IMR-90 (cell line): ENCODE results near the gene FNIP1. TPM values are rescaled to one million over a fixed set of nuclear protein-coding genes. Genes with fewer than 3 reads are reported as not detected.

Experiments
- ATAC-seq: fragments of 200-7000 bp; cut with Tn5 transposase; 2 replicates; pipeline ENCODE4 v1.9.1; 2020; ENCODE audit warnings: low read depth, mild to moderate bottlenecking, moderate library complexity
- BruUV-seq: library from RNA; stranded (reverse); fragments of 400-500 nt; replicated peaks from 2 replicates; lab custom pipeline; 2021; lab: Mats Ljungman, UMichigan
- CTCF ChIA-PET: fragments of 300-600 bp; formaldehyde crosslinking; extraction: SDS; loops from one replicate; lab custom pipeline; 2021; ENCODE audit warnings: antibody characterized with exemption; lab: Yijun Ruan, JAX
- POLR2A ChIA-PET: fragments of 300-600 bp; sonication (Branson Sonifier 250); formaldehyde crosslinking; loops from one replicate; lab custom pipeline; 2022; ENCODE audit warnings: antibody characterized with exemption; ENCODE audit not compliant: unreplicated experiment; lab: Charles Lee
- DNase-seq: peaks from one replicate; pipeline ENCODE4 v3.0.0; 2013
- H2AFZ ChIP-seq: replicated peaks from 2 replicates; pipeline ENCODE3; 2013; ENCODE audit warnings: low read length, mild to moderate bottlenecking; ENCODE audit not compliant: poor library complexity
- H2AK5ac ChIP-seq: 2 replicates; pipeline ENCODE4 v1.6.1; 2013; ENCODE audit warnings: low read depth, low read length, inconsistent platforms
- H2AK9ac ChIP-seq: replicated peaks from 2 replicates; pipeline ENCODE3; 2013; ENCODE audit warnings: mild to moderate bottlenecking, low read depth, low read length, moderate library complexity; ENCODE audit not compliant: poor library complexity
- H2BK120ac ChIP-seq: 2 replicates; pipeline ENCODE4 v1.6.1; 2013; ENCODE audit warnings: low read depth, low read length, inconsistent platforms
- H2BK15ac ChIP-seq: 3 replicates; pipeline ENCODE4 v1.6.1; 2013; ENCODE audit warnings: low read depth, low read length, inconsistent platforms
- H2BK20ac ChIP-seq: 2 replicates; pipeline ENCODE4 v1.6.1; 2013; ENCODE audit warnings: low read depth, mild to moderate bottlenecking, inconsistent platforms, low read length, moderate library complexity
- H2BK5ac ChIP-seq: 2 replicates; pipeline ENCODE4 v1.6.1; 2013; ENCODE audit warnings: mild to moderate bottlenecking, low read depth, low read length, inconsistent platforms; ENCODE audit not compliant: poor library complexity, severe bottlenecking
- H3K14ac ChIP-seq: replicated peaks from 2 replicates; pipeline ENCODE4 v1.6.1; 2013; ENCODE audit warnings: low read depth, low read length, inconsistent platforms
- H3K18ac ChIP-seq: 2 replicates; pipeline ENCODE4 v1.6.1; 2013; ENCODE audit warnings: low read depth, low read length, control low read depth
- H3K23ac ChIP-seq: 2 replicates; pipeline ENCODE4 v1.6.1; 2013; ENCODE audit warnings: low read depth, low read length, inconsistent platforms
- H3K27ac ChIP-seq: 2 replicates; pipeline ENCODE4 v1.5.1; 2013; ENCODE audit warnings: mild to moderate bottlenecking, control low read depth, low read length; ENCODE audit not compliant: insufficient read depth
- H3K27me3 ChIP-seq: 2 replicates; pipeline ENCODE4 v1.6.1; 2013; ENCODE audit warnings: low read length; ENCODE audit not compliant: control insufficient read depth, insufficient read depth
- H3K36me3 ChIP-seq: 2 replicates; pipeline ENCODE4 v1.6.1; 2013; ENCODE audit warnings: low read length, mixed read lengths; ENCODE audit not compliant: control insufficient read depth, insufficient read depth
- H3K4ac ChIP-seq: 2 replicates; pipeline ENCODE4 v1.6.1; 2013; ENCODE audit warnings: low read depth, low read length, inconsistent platforms
- H3K4me1 ChIP-seq: 2 replicates; pipeline ENCODE4 v1.6.1; 2013; ENCODE audit warnings: low read length, mixed read lengths; ENCODE audit not compliant: control insufficient read depth, insufficient read depth
- H3K4me2 ChIP-seq: 2 replicates; pipeline ENCODE4 v1.6.1; 2013; ENCODE audit warnings: low read depth, mild to moderate bottlenecking, control low read depth, low read length, moderate library complexity
- H3K4me3 ChIP-seq: 2 replicates; pipeline ENCODE4 v1.5.1; 2013; ENCODE audit warnings: low read depth, mild to moderate bottlenecking, control low read depth, low read length, moderate library complexity; ENCODE audit not compliant: insufficient read depth
- H3K56ac ChIP-seq: 2 replicates; pipeline ENCODE4 v1.6.1; 2013; ENCODE audit warnings: low read length, inconsistent platforms; ENCODE audit not compliant: insufficient read depth; ENCODE audit errors: extremely low read depth
- H3K79me1 ChIP-seq, 2 experiments: 2 replicates each; pipeline ENCODE4 v1.6.1; 2013; ENCODE audit warnings: low read length in 2 of 2, inconsistent platforms in 1 of 2, low read depth in 1 of 2
- H3K9ac ChIP-seq: 2 replicates; pipeline ENCODE4 v1.6.1; 2013; ENCODE audit warnings: low read depth, low read length, control low read depth
- H3K9me1 ChIP-seq: 2 replicates; pipeline ENCODE4 v1.6.1; 2013; ENCODE audit warnings: low read length, inconsistent platforms; ENCODE audit not compliant: insufficient read depth
- H3K9me3 ChIP-seq: 2 replicates; pipeline ENCODE4 v1.6.1; 2013; ENCODE audit warnings: low read length; ENCODE audit not compliant: control insufficient read depth, insufficient read depth
- H4K20me1 ChIP-seq: 2 replicates; pipeline ENCODE4 v1.6.1; 2013; ENCODE audit warnings: low read length, inconsistent platforms; ENCODE audit not compliant: insufficient read depth
- H4K5ac ChIP-seq: 2 replicates; pipeline ENCODE4 v1.6.1; 2013; ENCODE audit warnings: mild to moderate bottlenecking, low read depth, low read length, control low read depth
- H4K8ac ChIP-seq, 2 experiments: 2 replicates each; pipeline ENCODE4 v1.6.1; 2013; ENCODE audit warnings: low read depth in 2 of 2, low read length in 2 of 2, control low read depth in 1 of 2, inconsistent platforms in 1 of 2
- H4K91ac ChIP-seq: 2 replicates; pipeline ENCODE4 v1.6.1; 2013; ENCODE audit warnings: low read depth, low read length, inconsistent platforms; ENCODE audit not compliant: insufficient read depth
- BHLHE40 ChIP-seq: fragments of 150-350 bp; IDR thresholded peaks from 2 replicates; pipeline ENCODE4 v1.6.1; 2016; ENCODE audit warnings: mild to moderate bottlenecking, low read depth, low read length
- CEBPB ChIP-seq: IDR thresholded peaks from 2 replicates; pipeline ENCODE4 v1.6.1; 2012; ENCODE audit warnings: low read depth, low read length, improper control_type of control experiment
- CHD1 ChIP-seq: IDR thresholded peaks from 2 replicates; pipeline ENCODE4 v1.6.1; 2012; ENCODE audit warnings: low read depth, low read length, improper control_type of control experiment
- FOS ChIP-seq: fragments of 150-350 bp; IDR thresholded peaks from 2 replicates; pipeline ENCODE4 v1.6.1; 2016; ENCODE audit warnings: low read depth, low read length
- MAFK ChIP-seq: IDR thresholded peaks from 2 replicates; pipeline ENCODE4 v1.6.1; 2012; ENCODE audit warnings: low read depth, low read length, improper control_type of control experiment
- MAZ ChIP-seq: IDR thresholded peaks from 2 replicates; pipeline ENCODE4 v1.6.1; 2012; ENCODE audit warnings: low read depth, mild to moderate bottlenecking, low read length, improper control_type of control experiment, moderate library complexity, borderline replicate concordance
- MXI1 ChIP-seq: IDR thresholded peaks from 2 replicates; pipeline ENCODE4 v1.6.1; 2012; ENCODE audit warnings: low read depth, mild to moderate bottlenecking, low read length, moderate library complexity, borderline replicate concordance
- NFE2L2 ChIP-seq: fragments of 150-350 bp; IDR thresholded peaks from 2 replicates; pipeline ENCODE4 v1.6.1; 2016; ENCODE audit warnings: low read depth, mild to moderate bottlenecking, low read length
- POLR2A ChIP-seq: IDR thresholded peaks from 2 replicates; pipeline ENCODE4 v1.6.1; 2012; ENCODE audit warnings: mild to moderate bottlenecking, low read depth, low read length
- RAD21 ChIP-seq: IDR thresholded peaks from 2 replicates; pipeline ENCODE4 v1.6.1; 2012; ENCODE audit warnings: low read length, improper control_type of control experiment
- RCOR1 ChIP-seq: IDR thresholded peaks from 2 replicates; pipeline ENCODE4 v1.6.1; 2012; ENCODE audit warnings: mild to moderate bottlenecking, low read length, improper control_type of control experiment; ENCODE audit not compliant: insufficient replicate concordance
- RFX5 ChIP-seq: IDR thresholded peaks from 2 replicates; pipeline ENCODE4 v1.8.0; 2012; ENCODE audit warnings: low read depth, mild to moderate bottlenecking, low read length, moderate library complexity
- SMC3 ChIP-seq: fragments of 150-350 bp; IDR thresholded peaks from 2 replicates; pipeline ENCODE4 v1.6.1; 2016; ENCODE audit warnings: low read depth, mild to moderate bottlenecking, antibody characterized with exemption, low read length, moderate library complexity
- USF2 ChIP-seq: fragments of 150-350 bp; IDR thresholded peaks from 2 replicates; pipeline ENCODE4 v1.6.1; 2017; ENCODE audit warnings: mild to moderate bottlenecking, antibody characterized with exemption, low read length, low read depth
- dilution Hi-C: fragments of 300-500 bp; cut with HindIII; formaldehyde crosslinking; loops from one replicate; pipeline ENCODE4 v1.14.3; 2018; ENCODE audit warnings: low sequenced_read_pairs; ENCODE audit not compliant: unreplicated experiment
- in situ Hi-C: fragments of 300-500 bp; cut with MboI; formaldehyde crosslinking; loops from 3 replicates; pipeline ENCODE4 v1.14.3; 2019; ENCODE audit warnings: low sequenced_read_pairs, inconsistent platforms, mixed read lengths
- intact Hi-C: fragments of 100-400 bp; cut with micrococcal nuclease; formaldehyde crosslinking; loops from 2 replicates; pipeline ENCODE4 v1.10.0; 2022
- polyA plus RNA-seq, 3 experiments: library from polyadenylated mRNA; depleted of rRNA; stranded (reverse); fragments of >200 nt; gene quantifications; 2 replicates each; pipeline ENCODE4 v1.2.3, GENCODE V29; 2012; ENCODE audit warnings: low replicate concordance in 1 of 3
- total RNA-seq: library from RNA; depleted of rRNA; stranded (reverse); fragments of >200 nt; gene quantifications from 2 replicates; pipeline ENCODE4 v1.2.3, GENCODE V29; 2012
- TF ChIP-seq, protein P1 (sequence below): fragments of 150-350 bp; IDR thresholded peaks from 2 replicates; pipeline ENCODE4 v1.6.1; 2016; ENCODE audit warnings: low read depth, mild to moderate bottlenecking, low read length, moderate library complexity, borderline replicate concordance
- TF ChIP-seq, protein P2 (sequence below): conservative IDR thresholded peaks from 2 replicates; pipeline ENCODE4 v1.5.1; 2012; ENCODE audit warnings: mild to moderate bottlenecking, low read depth, low read length, improper control_type of control experiment

The FNIP1 gene
- total and polyA plus RNA-seq, 2 of the 4 experiments (the other 2 are of a cell fraction): 5.6 to 34.1 TPM

GRCh38 chr5:131845828-131846227, 49.0 kb upstream of the FNIP1 start:
- Histone ChIP-seq H3K36me3 (no peaks in the 10 kb centered on the region), H3K9me3 (peaks cover 5% of the 10 kb centered on the region; the same call in 1 of the 2 replicates), H3K23ac (no peak overlapping the region), H2AFZ (no peak overlapping the region), H3K14ac (no peak overlapping the region), H2BK15ac (no peak overlapping the region), H2AK5ac (no peak overlapping the region), H3K9me1 (no peaks in the 10 kb centered on the region), H2BK120ac (no peak overlapping the region), H3K4me2 (no peak overlapping the region), H3K18ac (no peak overlapping the region), H3K4ac (no peak overlapping the region), H3K27ac (no peak overlapping the region), H3K79me1 (no peaks in the 10 kb centered on the region), H3K9ac (no peak overlapping the region), H2AK9ac (no peak overlapping the region), H4K5ac (no peak overlapping the region), H4K91ac (no peak overlapping the region), H4K8ac (no peak overlapping the region), H3K4me3 (no peak overlapping the region), H2BK20ac (no peak overlapping the region), H2BK5ac (no peak overlapping the region), H3K27me3 (no peaks in the 10 kb centered on the region), H3K4me1 (no peaks in the 10 kb centered on the region), H4K20me1 (no peaks in the 10 kb centered on the region), H3K56ac (no peak overlapping the region)
- no peak for DNase-seq
- intact Hi-C loops (no loop called here), dilution Hi-C loops (no loop called here), in situ Hi-C loops (no loop called here)
- ChIA-PET CTCF (no interaction called here), POLR2A (no interaction called here)
- ATAC-seq: no peak
- BruUV-seq: no TSS peak
- TF ChIP-seq MXI1 (no peak), RCOR1 (no peak), POLR2A (no peak), FOS (no peak), NFE2L2 (no peak), RFX5 (no peak), SMC3 (no peak), CEBPB (no peak), CHD1 (no peak), MAFK (no peak), MAZ (no peak), USF2 (no peak), BHLHE40 (no peak), RAD21 (no peak)
- TF ChIP-seq, protein P1, sequence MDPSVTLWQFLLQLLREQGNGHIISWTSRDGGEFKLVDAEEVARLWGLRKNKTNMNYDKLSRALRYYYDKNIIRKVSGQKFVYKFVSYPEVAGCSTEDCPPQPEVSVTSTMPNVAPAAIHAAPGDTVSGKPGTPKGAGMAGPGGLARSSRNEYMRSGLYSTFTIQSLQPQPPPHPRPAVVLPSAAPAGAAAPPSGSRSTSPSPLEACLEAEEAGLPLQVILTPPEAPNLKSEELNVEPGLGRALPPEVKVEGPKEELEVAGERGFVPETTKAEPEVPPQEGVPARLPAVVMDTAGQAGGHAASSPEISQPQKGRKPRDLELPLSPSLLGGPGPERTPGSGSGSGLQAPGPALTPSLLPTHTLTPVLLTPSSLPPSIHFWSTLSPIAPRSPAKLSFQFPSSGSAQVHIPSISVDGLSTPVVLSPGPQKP: no peak
- TF ChIP-seq, protein P2, sequence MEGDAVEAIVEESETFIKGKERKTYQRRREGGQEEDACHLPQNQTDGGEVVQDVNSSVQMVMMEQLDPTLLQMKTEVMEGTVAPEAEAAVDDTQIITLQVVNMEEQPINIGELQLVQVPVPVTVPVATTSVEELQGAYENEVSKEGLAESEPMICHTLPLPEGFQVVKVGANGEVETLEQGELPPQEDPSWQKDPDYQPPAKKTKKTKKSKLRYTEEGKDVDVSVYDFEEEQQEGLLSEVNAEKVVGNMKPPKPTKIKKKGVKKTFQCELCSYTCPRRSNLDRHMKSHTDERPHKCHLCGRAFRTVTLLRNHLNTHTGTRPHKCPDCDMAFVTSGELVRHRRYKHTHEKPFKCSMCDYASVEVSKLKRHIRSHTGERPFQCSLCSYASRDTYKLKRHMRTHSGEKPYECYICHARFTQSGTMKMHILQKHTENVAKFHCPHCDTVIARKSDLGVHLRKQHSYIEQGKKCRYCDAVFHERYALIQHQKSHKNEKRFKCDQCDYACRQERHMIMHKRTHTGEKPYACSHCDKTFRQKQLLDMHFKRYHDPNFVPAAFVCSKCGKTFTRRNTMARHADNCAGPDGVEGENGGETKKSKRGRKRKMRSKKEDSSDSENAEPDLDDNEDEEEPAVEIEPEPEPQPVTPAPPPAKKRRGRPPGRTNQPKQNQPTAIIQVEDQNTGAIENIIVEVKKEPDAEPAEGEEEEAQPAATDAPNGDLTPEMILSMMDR: no peak
